ENCODE results near the gene BCAP31.

GRCh38 chrX:153762626-153763173 is 38.5 kb upstream of the BCAP31 start:
- TF ChIP-seq CTCF (IDR thresholded peaks at IDR 0.05; ENCODE audit: insufficient read depth, low read depth, low read length) = no peak
- TF ChIP-seq EZH2 (IDR thresholded peaks at IDR 0.05; ENCODE audit: insufficient read depth, low read length) = no peak

Data from astrocyte (in vitro differentiated cells and primary cell).